Upper lobe of right lung (tissue), 1 donor: ENCODE data around the gene PLXNA2. TPM values are rescaled to one million over a fixed set of nuclear protein-coding genes. Genes with fewer than 3 reads are reported as not detected.
A peak's percentile ranks its signal among the peaks of the same experiment; 100 is the strongest.

Experiments used
- ATAC-seq: fragments of 200-7000 bp; cut with Tn5 transposase; one replicate; pipeline ENCODE4 v1.9.1; 2020; ENCODE audit warnings: mild to moderate bottlenecking, moderate library complexity
- DNase-seq: peaks from one replicate; pipeline ENCODE4 v3.0.0-alpha.2; 2020
- H3K27ac ChIP-seq: fragments of 200-600 bp; one replicate; pipeline ENCODE4 v1.8.0; 2022
- H3K27me3 ChIP-seq: fragments of 200-600 bp; one replicate; pipeline ENCODE4 v1.8.0; 2022; ENCODE audit warnings: mild to moderate bottlenecking
- H3K36me3 ChIP-seq: fragments of 200-600 bp; one replicate; pipeline ENCODE4 v1.8.0; 2022
- H3K4me1 ChIP-seq: fragments of 200-600 bp; one replicate; pipeline ENCODE4 v1.8.0; 2022
- H3K4me3 ChIP-seq: fragments of 200-600 bp; one replicate; pipeline ENCODE4 v1.8.0; 2022; ENCODE audit warnings: mild to moderate bottlenecking
- H3K9me3 ChIP-seq: fragments of 200-600 bp; one replicate; pipeline ENCODE4 v1.8.0; 2022
- CTCF ChIP-seq: fragments of 200-600 bp; IDR thresholded peaks from one replicate; pipeline ENCODE4 v1.8.0; 2022; ENCODE audit warnings: antibody characterized with exemption
- intact Hi-C: fragments of 100-400 bp; cut with DNase I; formaldehyde crosslinking; loops from one replicate; pipeline ENCODE4 v1.11.0; 2022
- total RNA-seq: library from RNA; stranded (reverse); fragmentation: NEBNext Ultra II Directional; extraction: Animal tissue kit (Norgen Biotek cat#: 25700); gene quantifications from one replicate; pipeline ENCODE4 v1.2.1, GENCODE V29; 2021
- donor health status: DM: no; HTN: yes; CAD: no; lungs with severe emphysema.

PLXNA2 gene
- total RNA-seq, 1 donor from 2014 or later = 98.5 TPM

GRCh38 chr1:208154679-208155642 lies 89.2 kb downstream of the PLXNA2 start:
- intact Hi-C loops = no loop called here
- Histone ChIP-seq H3K36me3 (no peaks in the 10 kb centered on the region), H3K27ac (peak overlapping the region; percentile 13)

GRCh38 chr1:208154040-208154439 lies 90.1 kb downstream of the PLXNA2 start:
- Histone ChIP-seq H3K4me1 (peaks cover 56% of the 10 kb centered on the region), H3K9me3 (no peaks in the 10 kb centered on the region), H3K27me3 (no peaks in the 10 kb centered on the region), H3K36me3 (no peaks in the 10 kb centered on the region), H3K27ac (no peak overlapping the region), H3K4me3 (no peak overlapping the region)
- no peak for ATAC-seq
- intact Hi-C loops = no loop called here
- DNase-seq = no peak
- no peak for TF ChIP-seq CTCF

More at GRCh38 chr1:208154679-208155642, 89.2 kb downstream of the PLXNA2 start:
- no peak for TF ChIP-seq CTCF
- Histone ChIP-seq H3K4me3 (no peak overlapping the region), H3K9me3 (no peaks in the 10 kb centered on the region), H3K4me1 (peaks cover 61% of the 10 kb centered on the region), H3K27me3 (no peaks in the 10 kb centered on the region)
- peak; percentile 37 for ATAC-seq
- no peak for DNase-seq

GRCh38 chr1:208153386-208153785 lies 90.8 kb downstream of the PLXNA2 start:
- Histone ChIP-seq H3K9me3 (no peaks in the 10 kb centered on the region), H3K4me1 (peaks cover 49% of the 10 kb centered on the region), H3K27ac (no peak overlapping the region), H3K36me3 (no peaks in the 10 kb centered on the region), H3K4me3 (no peak overlapping the region), H3K27me3 (no peaks in the 10 kb centered on the region)
- TF ChIP-seq CTCF = no peak
- ATAC-seq = no peak
- DNase-seq = no peak
- intact Hi-C loops = no loop called here

GRCh38 chr1:208151728-208152598 lies 92.2 kb downstream of the PLXNA2 start:
- no peaks in the 10 kb centered on the region for H3K27me3 ChIP-seq
- no peak overlapping the region for H3K27ac ChIP-seq
- H3K36me3 ChIP-seq = no peaks in the 10 kb centered on the region
- H3K4me1 ChIP-seq = peaks cover 40% of the 10 kb centered on the region
- H3K4me3 ChIP-seq = no peak overlapping the region
- DNase-seq = no peak
- no peaks in the 10 kb centered on the region for H3K9me3 ChIP-seq
- ATAC-seq = no peak
- intact Hi-C loops = no loop called here
- TF ChIP-seq CTCF = no peak

DNA sequence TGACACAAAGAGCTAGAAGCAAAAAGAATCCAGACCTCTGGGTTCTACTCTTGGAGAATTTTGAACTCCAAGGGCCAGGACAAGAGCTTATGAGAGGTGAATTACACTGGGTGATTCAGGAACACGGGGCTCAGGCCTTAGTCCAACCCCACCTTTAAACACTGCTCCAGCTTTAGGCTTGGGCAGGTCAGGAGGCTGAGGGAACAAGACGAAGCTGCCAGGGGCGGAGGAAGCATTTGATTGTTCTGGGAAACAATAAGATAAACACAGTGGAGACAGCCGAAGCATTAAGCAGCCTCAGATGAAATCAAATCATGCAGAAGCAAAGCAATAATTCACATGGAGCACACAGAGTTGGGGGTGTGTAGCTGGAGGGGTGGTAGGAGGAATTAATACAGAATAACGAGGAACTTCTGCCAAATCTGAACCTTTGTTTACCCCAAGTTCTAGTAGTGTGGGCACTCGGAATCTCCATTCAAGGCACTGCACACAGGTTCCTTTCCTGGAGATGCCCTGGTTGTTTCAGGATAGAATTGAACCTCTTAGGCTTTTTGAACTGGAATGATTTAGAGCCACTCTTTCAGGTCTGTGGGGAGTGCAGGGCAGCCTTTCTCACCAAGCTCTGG lies 93.2 kb downstream of the PLXNA2 start:
- Histone ChIP-seq H3K4me3 (no peak overlapping the region), H3K27me3 (no peaks in the 10 kb centered on the region), H3K36me3 (no peaks in the 10 kb centered on the region), H3K9me3 (no peaks in the 10 kb centered on the region), H3K4me1 (peaks cover 37% of the 10 kb centered on the region), H3K27ac (no peak overlapping the region)
- no peak for TF ChIP-seq CTCF
- DNase-seq (no peak), ATAC-seq (peak; percentile 14)
- intact Hi-C loops = no loop called here
